ENCODE results near the gene POLR2E. TPM values are rescaled to one million over a fixed set of nuclear protein-coding genes. Genes with fewer than 3 reads are reported as not detected.
A peak's percentile ranks its signal among the peaks of the same experiment; 100 is the strongest.

POLR2E gene
- total and polyA plus RNA-seq, 9 of the 15 experiments (the other 6 are each of a cell fraction or from before 2014, with no cell fraction given), result 3.4 to 413 (median 244) TPM

GRCh38 chr19:1079566-1080111, 15.5 kb downstream of the POLR2E start (continued):
- no peak for TF ChIP-seq CHD7 (IDR thresholded peaks at IDR 0.05; ENCODE audit: low read depth, low read length)
- peak; percentile 28; the same call in 1 of the 2 replicates for TF ChIP-seq TFAP4 (CRISPR knock-in tag; IDR thresholded peaks at IDR 0.05; ENCODE audit: borderline replicate concordance)
- TF ChIP-seq NRF1 (conservative IDR thresholded peaks at IDR 0.05 in 1 of 2, IDR thresholded peaks at IDR 0.05 in 1 of 2), result peak; percentile 40 to 62; a peak in 3 of 4 replicates
- TF ChIP-seq PHF8 (IDR thresholded peaks at IDR 0.05; ENCODE audit: borderline replicate concordance, low read length), result no peak
- no peak for TF ChIP-seq HNRNPK (IDR thresholded peaks at IDR 0.05; ENCODE audit: low read depth, low read length, poor library complexity, severe bottlenecking)
- no peak for TF ChIP-seq ZNF717 (CRISPR knock-in tag; IDR thresholded peaks at IDR 0.05)
- no peak for TF ChIP-seq ZNF354B (CRISPR knock-in tag; IDR thresholded peaks at IDR 0.05)
- TF ChIP-seq JUND (IDR thresholded peaks at IDR 0.05; ENCODE audit: borderline replicate concordance, low read depth, low read length), result no peak
- no peak for TF ChIP-seq JUND (tag; IDR thresholded peaks at IDR 0.05; ENCODE audit: borderline replicate concordance, low read depth, low read length)
- TF ChIP-seq ZFP30 (CRISPR knock-in tag; IDR thresholded peaks at IDR 0.05; ENCODE audit: borderline replicate concordance), result no peak
- TF ChIP-seq RUNX1 (IDR thresholded peaks at IDR 0.05; ENCODE audit: low read depth), result no peak
- no peak for TF ChIP-seq ILK (tag; IDR thresholded peaks at IDR 0.05; ENCODE audit: borderline replicate concordance, low read depth)
- TF ChIP-seq ZNF143 (CRISPR knock-in tag; IDR thresholded peaks at IDR 0.05), result no peak
- TF ChIP-seq CTBP1 (IDR thresholded peaks at IDR 0.05; ENCODE audit: borderline replicate concordance), result peak; percentile 52; the same call in 1 of the 2 replicates
- no peak for TF ChIP-seq ZBTB34 (CRISPR knock-in tag; IDR thresholded peaks at IDR 0.05)

Measured in K562 (cell line).